H54 (cell line): ENCODE results near the gene POU6F1.
A peak's percentile ranks its signal among the peaks of the same experiment; 100 is the strongest.
"Not testable (repeated sequence)": the region's sequence is repeated elsewhere in the genome, so short reads cannot be mapped to it uniquely, and the experiment has no call there.

Experiments used
- DNase-seq: peaks from one replicate; pipeline ENCODE4 v3.0.0; 2011; ENCODE audit warnings: low spot score, mixed read lengths; ENCODE audit not compliant: insufficient read length
- FAIRE-seq: peaks from 3 replicates; lab custom pipeline; 2011; peaks lifted over from hg19 to GRCh38; lab: Jason Lieb, UNC
- POLR2A ChIP-seq: IDR thresholded peaks from 2 replicates; pipeline ENCODE4 v1.6.1; 2011; ENCODE audit warnings: low read depth, mild to moderate bottlenecking, low read length

Gene POU6F1

DNA sequence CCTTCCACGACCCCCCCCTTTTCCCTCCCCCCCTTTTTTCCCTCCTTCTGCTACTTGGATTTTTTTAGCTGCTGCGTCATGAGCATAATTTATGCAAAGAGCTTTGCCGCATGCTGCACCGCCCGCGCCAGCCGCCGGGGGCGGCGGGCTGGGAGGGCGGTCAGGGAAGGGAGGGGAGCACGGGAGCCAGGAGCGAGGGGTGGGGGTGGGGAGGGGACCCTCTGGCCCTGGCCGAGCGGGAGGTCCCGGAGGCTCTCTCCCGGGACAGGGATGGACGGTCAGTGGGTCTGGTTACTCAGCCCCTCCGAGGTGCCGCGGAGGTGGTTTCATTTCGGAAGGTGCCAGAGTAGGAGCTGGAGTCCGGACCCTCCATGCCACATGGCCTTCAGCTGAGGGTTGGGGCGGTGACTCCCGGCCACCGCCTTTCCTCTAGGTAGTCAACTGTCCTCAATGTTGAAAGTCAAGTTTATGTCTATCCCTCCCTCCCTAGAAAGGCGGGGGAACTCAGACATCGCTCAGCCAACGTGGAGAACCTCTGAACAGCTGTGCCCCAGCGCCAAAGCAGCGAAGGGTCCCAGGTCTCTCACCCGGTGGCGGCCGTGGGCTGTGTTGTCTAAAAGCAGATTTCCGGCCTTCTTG, at the start of gene POU6F1:
TSS of gene POU6F1 (minus strand) at position 95 of the 639 bp plus-strand sequence. CDS start 11,226 bp downstream, outside the sequence.
- no peak for FAIRE-seq
- DNase-seq = peak; percentile 86
- no peak; the same call in 1 of the 2 replicates for TF ChIP-seq POLR2A

- TF ChIP-seq POLR2A = no peak
- FAIRE-seq = no peak
- no peak for DNase-seq
Measured at GRCh38 chr12:51265024-51265423, 47.2 kb upstream of the POU6F1 start.

DNA sequence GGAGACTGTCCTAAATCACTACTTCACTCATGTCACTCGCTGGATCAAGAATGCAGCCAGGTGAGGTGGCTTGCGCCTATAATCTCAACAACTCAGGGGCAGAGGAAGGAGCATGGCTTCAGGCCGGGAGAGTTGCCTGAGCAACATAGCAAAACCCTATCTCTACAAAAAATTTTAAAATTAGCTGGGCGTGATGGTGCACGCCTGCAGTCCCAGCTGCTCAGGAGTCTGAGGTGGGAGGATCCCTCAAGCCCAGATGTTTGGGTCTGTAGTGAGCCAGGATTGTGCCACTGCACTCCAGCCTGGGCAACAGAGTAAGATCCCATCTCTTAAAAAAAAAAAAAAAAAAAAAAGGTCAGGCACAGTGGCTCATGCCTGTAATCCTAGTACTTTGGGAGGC, 46.4 kb upstream of the POU6F1 start:
- DNase-seq (no peak), FAIRE-seq (no peak)
- no peak for TF ChIP-seq POLR2A

- no peak for FAIRE-seq
- TF ChIP-seq POLR2A = no peak
- no peak for DNase-seq
Measured at GRCh38 chr12:51263341-51263740, 45.5 kb upstream of the POU6F1 start.

GRCh38 chr12:51262758-51263177, 44.9 kb upstream of the POU6F1 start:
- TF ChIP-seq POLR2A = no peak
- FAIRE-seq (peak; percentile 33), DNase-seq (peak; percentile 60)

DNA sequence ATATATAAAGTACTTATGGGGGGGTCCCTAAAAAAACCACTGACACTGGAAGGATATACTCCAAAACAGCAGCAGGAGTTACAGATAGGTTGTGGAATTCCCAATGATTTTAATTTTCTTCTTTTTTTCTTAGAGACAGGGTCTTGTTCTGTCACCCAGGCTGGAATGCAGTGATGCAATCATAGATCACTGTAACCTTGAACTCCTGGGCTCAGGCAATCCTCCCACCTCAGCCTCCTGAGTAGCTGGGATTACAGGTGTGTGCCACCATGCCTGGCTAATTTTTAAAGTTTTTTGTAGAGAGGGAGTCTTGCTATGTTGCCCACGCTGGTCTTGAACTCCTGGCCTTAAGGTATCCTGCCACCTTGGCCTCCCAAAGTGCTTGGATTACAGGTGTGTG, 41.7 kb upstream of the POU6F1 start:
- not testable (repeated sequence) for FAIRE-seq, DNase-seq

DNA sequence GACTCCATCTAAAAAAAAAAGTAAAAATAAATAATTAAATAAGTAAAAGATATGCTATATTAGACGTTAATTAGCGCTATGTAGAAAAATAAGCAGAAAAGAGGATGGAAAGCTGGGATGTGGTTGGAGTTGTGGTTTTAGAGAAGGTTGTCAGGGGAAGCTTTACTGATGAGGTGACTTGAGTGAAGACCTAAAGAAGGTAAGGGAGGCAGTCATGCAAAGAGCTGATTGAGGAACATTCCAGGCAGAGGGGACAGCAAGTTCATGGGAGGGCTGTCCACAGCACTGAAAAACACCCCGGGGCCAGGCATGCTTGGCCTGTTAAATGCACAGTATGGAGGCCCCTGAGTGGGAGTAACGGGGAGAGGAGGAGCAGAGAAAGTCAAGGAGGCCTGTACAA, 36.7 kb upstream of the POU6F1 start:
- FAIRE-seq = no peak
- no peak for TF ChIP-seq POLR2A
- DNase-seq = no peak

- TF ChIP-seq POLR2A = no peak
- FAIRE-seq (no peak), DNase-seq (no peak)
Measured at GRCh38 chr12:51253276-51253675, 35.4 kb upstream of the POU6F1 start.

GRCh38 chr12:51247523-51248206, 29.8 kb upstream of the POU6F1 start:
- FAIRE-seq = no peak
- DNase-seq = no peak
- TF ChIP-seq POLR2A = no peak

DNA sequence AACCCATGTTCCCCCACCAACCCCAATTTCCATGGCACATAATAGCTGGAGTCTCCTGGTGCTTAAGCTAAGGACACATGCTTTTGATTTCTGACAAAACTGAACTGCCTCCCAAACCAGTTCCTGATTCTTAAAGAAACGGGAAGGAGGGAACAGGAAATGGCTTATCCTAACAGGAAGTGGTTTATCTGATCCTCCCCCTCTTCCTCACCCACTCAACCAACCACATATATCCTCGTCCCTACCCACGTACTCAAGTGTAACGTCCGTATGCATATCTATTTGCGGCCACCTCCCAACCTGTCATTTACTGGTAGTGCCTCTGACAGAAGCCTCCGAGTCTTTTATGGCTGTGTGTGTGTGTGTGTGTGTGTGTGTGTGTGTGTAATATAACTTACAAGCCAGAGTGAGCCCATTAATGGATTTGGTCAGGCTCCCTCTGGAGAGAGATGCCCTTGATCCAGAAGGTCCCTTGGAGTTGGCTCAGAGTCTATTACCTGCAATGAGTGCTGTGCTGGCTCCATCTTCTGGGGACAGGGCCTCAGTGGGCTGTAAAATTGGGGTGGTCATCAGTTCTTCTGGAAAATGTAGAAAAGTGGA, 28.5 kb upstream of the POU6F1 start:
- no peak for TF ChIP-seq POLR2A
- no peak for FAIRE-seq
- no peak for DNase-seq

DNA sequence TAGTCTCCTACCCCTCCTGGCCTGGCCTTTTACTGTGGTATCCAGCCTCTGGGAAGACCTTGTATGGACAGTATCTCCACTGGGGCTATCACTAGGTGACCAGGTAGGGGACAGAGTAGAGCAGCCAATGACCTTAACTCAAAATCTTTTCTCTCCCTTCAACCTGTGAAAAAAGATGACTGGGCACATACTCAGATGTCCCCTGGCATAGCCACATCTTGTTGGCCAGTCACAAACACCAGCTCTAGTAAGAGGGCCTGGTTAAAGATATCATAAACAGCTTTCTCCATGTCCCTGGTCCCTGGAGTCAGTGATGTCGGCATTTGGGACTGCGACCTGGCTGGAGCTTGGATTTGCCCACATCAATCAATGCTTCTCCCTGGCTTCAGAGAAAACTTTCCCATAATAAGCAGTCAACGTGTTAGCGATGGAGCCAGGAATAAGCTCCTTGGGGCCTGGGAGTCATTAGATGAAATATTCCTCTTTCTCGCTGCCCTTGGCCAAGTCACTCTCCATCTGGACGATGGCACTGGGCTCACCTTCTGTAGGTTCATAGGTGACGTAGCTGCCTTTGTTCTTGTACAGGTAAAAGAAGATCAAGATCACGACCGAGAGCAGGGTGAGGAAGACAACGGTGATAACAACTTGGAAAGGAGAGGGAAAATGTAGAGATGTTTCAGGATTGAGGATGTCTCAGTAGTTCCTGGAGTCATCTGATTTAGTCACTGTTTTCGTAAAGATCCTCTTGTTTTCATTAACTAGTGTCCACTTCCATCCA, 27.8 kb upstream of the POU6F1 start:
- FAIRE-seq (no peak), DNase-seq (no peak)
- TF ChIP-seq POLR2A = no peak

- FAIRE-seq (no peak), DNase-seq (no peak)
- TF ChIP-seq POLR2A = no peak
Measured at GRCh38 chr12:51244269-51244668, 26.4 kb upstream of the POU6F1 start.

GRCh38 chr12:51242876-51243275, 25.0 kb upstream of the POU6F1 start:
- FAIRE-seq = no peak
- DNase-seq = no peak
- no peak for TF ChIP-seq POLR2A

GRCh38 chr12:51242120-51242519, 24.3 kb upstream of the POU6F1 start:
- TF ChIP-seq POLR2A = no peak
- no peak for DNase-seq
- no peak for FAIRE-seq

GRCh38 chr12:51240971-51241370, 23.1 kb upstream of the POU6F1 start:
- no peak for TF ChIP-seq POLR2A
- FAIRE-seq (no peak), DNase-seq (no peak)
